HepG2 (cell line): Measurements from ENCODE around the gene ORMDL2. TPM values are rescaled to one million over a fixed set of nuclear protein-coding genes. Genes with fewer than 3 reads are reported as not detected.

Experiments
- DNMT1 ChIP-seq: sonication (generic); formaldehyde crosslinking; IDR thresholded peaks from 2 replicates; pipeline ENCODE4 v1.5.1; 2020; ENCODE audit warnings: mild to moderate bottlenecking, missing genetic modification reagents
- EZH2 ChIP-seq: conservative IDR thresholded peaks from 2 replicates; pipeline ENCODE4 v1.6.1; 2012; ENCODE audit warnings: mild to moderate bottlenecking, low read depth, low read length, moderate library complexity
- HHEX ChIP-seq: IDR thresholded peaks from 2 replicates; pipeline ENCODE4 v1.6.1; 2016; ENCODE audit warnings: control low read depth
- HMGA1 ChIP-seq: sonication (generic); formaldehyde crosslinking; conservative IDR thresholded peaks from 2 replicates; pipeline ENCODE4 v1.4.0; 2020; ENCODE audit warnings: missing genetic modification reagents
- MTERF4 ChIP-seq: sonication (generic); formaldehyde crosslinking; IDR thresholded peaks from 2 replicates; pipeline ENCODE4 v1.8.0; 2023; ENCODE audit warnings: mild to moderate bottlenecking, missing genetic modification reagents
- REPIN1 ChIP-seq: sonication (generic); formaldehyde crosslinking; IDR thresholded peaks from 2 replicates; pipeline ENCODE4 v1.8.0; 2022; ENCODE audit warnings: missing genetic modification reagents, low read depth, mild to moderate bottlenecking, borderline replicate concordance
- SAP130 ChIP-seq: IDR thresholded peaks from 2 replicates; pipeline ENCODE4 v1.6.1; 2016; ENCODE audit warnings: low read depth
- TCF12 ChIP-seq, 2 experiments: fragments of 450-650 bp in 1 of 2; sonication (generic) in 1 of 2; formaldehyde crosslinking in 1 of 2; IDR thresholded peaks; 2 replicates each; pipeline versions ENCODE4 v1.6.1 to v1.8.0; 2017 to 2022; ENCODE audit warnings: antibody characterized with exemption in 1 of 2, mild to moderate bottlenecking in 1 of 2, missing genetic modification reagents in 1 of 2, moderate library complexity in 1 of 2
- XRCC5 ChIP-seq: fragments of 200-400 bp; formaldehyde crosslinking; optimal IDR thresholded peaks from 2 replicates; pipeline ENCODE3; 2017; ENCODE audit warnings: mild to moderate bottlenecking, low read length
- ZBED4 ChIP-seq: sonication (generic); formaldehyde crosslinking; IDR thresholded peaks from 2 replicates; pipeline ENCODE4 v1.4.0; 2020; ENCODE audit warnings: missing genetic modification reagents, borderline replicate concordance
- ZFP36L2 ChIP-seq: sonication (generic); formaldehyde crosslinking; IDR thresholded peaks from 2 replicates; pipeline ENCODE4 v1.4.0; 2020; ENCODE audit warnings: missing genetic modification reagents
- ZKSCAN8 ChIP-seq: IDR thresholded peaks from 2 replicates; pipeline ENCODE4 v1.6.1; 2016; ENCODE audit warnings: borderline replicate concordance, missing genetic modification reagents, missing compliant biosample characterization
- ZNF207 ChIP-seq: fragments of 450-650 bp; IDR thresholded peaks from 2 replicates; pipeline ENCODE4 v1.6.1; 2016; ENCODE audit warnings: antibody characterized with exemption, borderline replicate concordance
- ZNF276 ChIP-seq: sonication (generic); formaldehyde crosslinking; IDR thresholded peaks from 2 replicates; pipeline ENCODE4 v1.4.0; 2020; ENCODE audit warnings: mild to moderate bottlenecking, low read depth, missing genetic modification reagents
- ZNF547 ChIP-seq: sonication (generic); formaldehyde crosslinking; IDR thresholded peaks from 2 replicates; pipeline ENCODE4 v1.5.1; 2020; ENCODE audit warnings: mild to moderate bottlenecking, missing genetic modification reagents
- ZNF609 ChIP-seq: sonication (generic); formaldehyde crosslinking; IDR thresholded peaks from 2 replicates; pipeline ENCODE4 v1.4.0; 2020; ENCODE audit warnings: mild to moderate bottlenecking, missing genetic modification reagents, borderline replicate concordance
- ZNF629 ChIP-seq: sonication (generic); formaldehyde crosslinking; conservative IDR thresholded peaks from 2 replicates; pipeline ENCODE4 v1.5.0; 2020; ENCODE audit warnings: missing genetic modification reagents
- polyA plus RNA-seq, 8 experiments: library from polyadenylated mRNA; depleted of rRNA in 3 of 8; stranded (reverse) in 7 of 8; unstranded in 1 of 8; fragments of >200 nt; fragmentation: Illumina TruSeq in 4 of 8; extraction: Trizol in 4 of 8; gene quantifications; 2 replicates each; pipeline versions ENCODE4 v1.2.1 to v1.2.3, GENCODE V29; 2011 to 2016; ENCODE audit warnings: low read depth in 4 of 8, missing spikeins in 1 of 8, mixed read lengths in 1 of 8; ENCODE audit not compliant: insufficient read depth in 1 of 8
- total RNA-seq, 5 experiments: library from RNA; depleted of rRNA; stranded (reverse); fragments of >200 nt; fragmentation: Illumina TruSeq; extraction: Trizol; gene quantifications; 2 replicates each; pipeline ENCODE4 v1.2.3, GENCODE V29; 2016; ENCODE audit warnings: low read depth in 1 of 5

The ORMDL2 gene
- total and polyA plus RNA-seq, 2 of the 13 experiments (the other 11 are each of a cell fraction or from before 2014, with no cell fraction given), result 24.0 to 28.6 TPM

GRCh38 chr12:55817345-55818139 is at the start of gene ORMDL2, which contains the start of gene SARNP (continued):
- TF ChIP-seq ZNF207, result no peak
- TF ChIP-seq MTERF4 (CRISPR knock-in tag), result no peak
- no peak for TF ChIP-seq HHEX (CRISPR knock-in tag)
- 0 out of 2 replicates have a peak, but pooled peaks have one; percentile 25 for TF ChIP-seq ZFP36L2 (CRISPR knock-in tag)
- TF ChIP-seq ZNF547 (CRISPR knock-in tag), result no peak; the same call in 1 of the 2 replicates
- no peak; the same call in 1 of the 2 replicates for TF ChIP-seq ZNF609 (CRISPR knock-in tag)
- TF ChIP-seq ZNF629, result no peak
- TF ChIP-seq TCF12 (IDR thresholded peaks at IDR 0.05), result no peak
- TF ChIP-seq TCF12 (CRISPR knock-in tag; IDR thresholded peaks at IDR 0.05), result no peak
- no peak for TF ChIP-seq ZBED4 (CRISPR knock-in tag)
- TF ChIP-seq DNMT1, result no peak
- TF ChIP-seq ZKSCAN8 (CRISPR knock-in tag), result no peak
- peak; percentile 63 for TF ChIP-seq XRCC5
- TF ChIP-seq HMGA1, result no peak
- no peak for TF ChIP-seq EZH2
- peak; percentile 81 for TF ChIP-seq SAP130 (CRISPR knock-in tag)
- TF ChIP-seq ZNF276 (CRISPR knock-in tag), result no peak
- peak; percentile 71; the same call in 1 of the 2 replicates for TF ChIP-seq REPIN1 (CRISPR knock-in tag)
